Activated T-helper 1 cell treated with anti-CD3 and anti-CD28 coated beads, Interleukin-12 subunit alpha, Interleukin-12 subunit beta, Interleukin-2, Interleukin-4 antibody, amounts not matched to agents 30 ng/mL and 10 ng/mL and 1 ng/mL, durations not matched to agents 14 hours and 24 hours and 36 hours (primary cell): ENCODE results near the gene SBF1. TPM values are rescaled to one million over a fixed set of nuclear protein-coding genes. Genes with fewer than 3 reads are reported as not detected.
"Not testable (repeated sequence)": the region's sequence is repeated elsewhere in the genome, so short reads cannot be mapped to it uniquely, and the experiment has no call there.

Experiments
- DNase-seq: peaks from one replicate; pipeline ENCODE4 v3.0.0; 2021; ENCODE audit warnings: low spot score
- H3K27ac Mint-ChIP-seq: one replicate; pipeline ENCODE4 v1.8.0; 2021; ENCODE audit warnings: mild to moderate bottlenecking, mixed read lengths
- H3K27me3 Mint-ChIP-seq: one replicate; pipeline ENCODE4 v1.8.0; 2022; ENCODE audit warnings: mild to moderate bottlenecking, moderate library complexity, mixed read lengths; ENCODE audit not compliant: insufficient read depth
- H3K36me3 Mint-ChIP-seq: one replicate; pipeline ENCODE4 v1.8.0; 2021; ENCODE audit warnings: low read depth, mixed read lengths
- H3K4me1 Mint-ChIP-seq: one replicate; pipeline ENCODE4 v1.8.0; 2021; ENCODE audit warnings: low read depth, mixed read lengths
- H3K4me3 Mint-ChIP-seq: one replicate; pipeline ENCODE4 v1.8.0; 2021; ENCODE audit warnings: mild to moderate bottlenecking, moderate library complexity, mixed read lengths
- H3K9me3 Mint-ChIP-seq: one replicate; pipeline ENCODE4 v1.8.0; 2021; ENCODE audit warnings: mixed read lengths
- intact Hi-C: fragments of 100-400 bp; cut with micrococcal nuclease; formaldehyde crosslinking; loops from one replicate; pipeline ENCODE4 v1.15.1; 2024
- total RNA-seq: library from RNA; stranded (reverse); gene quantifications from 2 replicates; pipeline ENCODE4 v1.2.3, GENCODE V29; 2022

Gene SBF1
- total RNA-seq, 1 donor from 2014 or later: 116 TPM

DNA sequence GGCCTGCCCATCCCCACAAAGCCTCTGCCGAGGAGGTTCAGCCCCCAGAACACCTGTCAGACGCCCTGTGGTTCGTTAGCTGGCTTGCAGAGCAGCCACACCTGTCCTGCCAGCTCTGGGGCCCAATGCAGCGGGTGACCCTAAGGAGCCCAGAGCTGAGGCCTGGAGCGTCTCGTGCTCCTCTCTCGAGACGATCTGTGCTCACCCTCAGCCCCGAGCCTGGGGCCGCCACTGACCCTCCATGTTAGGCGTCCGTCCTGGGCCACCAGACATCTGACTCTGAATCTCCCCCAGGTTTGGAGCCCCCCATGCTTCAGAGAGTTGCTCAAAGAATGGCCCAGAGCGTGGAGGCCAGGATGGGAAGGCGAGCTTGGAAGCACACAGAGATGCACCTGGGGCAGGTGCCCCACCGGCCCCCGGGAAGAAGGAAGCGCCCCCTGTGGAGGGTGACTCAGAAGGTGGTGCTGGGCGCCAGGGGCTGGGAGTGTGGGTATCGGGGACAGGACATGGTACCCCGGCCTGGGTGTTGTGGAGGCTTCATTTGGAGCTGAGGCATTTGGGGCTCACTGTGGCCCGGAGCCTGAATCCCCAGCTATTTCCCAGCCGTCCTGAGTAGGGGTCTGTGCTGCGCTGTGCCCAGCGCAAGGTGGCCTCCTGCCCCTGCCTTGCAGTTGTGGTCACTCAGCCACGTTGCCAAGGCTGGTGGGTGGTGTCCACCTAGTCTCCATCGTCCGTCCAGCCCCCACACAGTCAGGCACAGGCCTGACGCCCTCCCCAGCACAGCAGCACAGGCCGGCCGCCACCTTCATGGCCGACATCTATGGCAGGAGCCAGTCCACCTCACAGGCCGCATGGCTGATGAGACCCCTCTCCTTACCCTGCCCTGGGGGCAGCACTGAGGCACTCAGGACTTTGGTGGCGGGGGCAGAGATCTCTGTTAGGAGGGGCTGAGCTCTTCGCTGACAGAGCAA, 36.2 kb downstream of the SBF1 start:
- H3K27me3 Mint-ChIP-seq: no peaks in the 10 kb centered on the region
- H3K27ac Mint-ChIP-seq: no peak overlapping the region
- H3K4me3 Mint-ChIP-seq: no peak overlapping the region
- H3K9me3 Mint-ChIP-seq: no peaks in the 10 kb centered on the region
- peaks cover 6% of the 10 kb centered on the region for H3K36me3 Mint-ChIP-seq
- H3K4me1 Mint-ChIP-seq: no peaks in the 10 kb centered on the region
- intact Hi-C loops: no loop called here
- no peak for DNase-seq

DNA sequence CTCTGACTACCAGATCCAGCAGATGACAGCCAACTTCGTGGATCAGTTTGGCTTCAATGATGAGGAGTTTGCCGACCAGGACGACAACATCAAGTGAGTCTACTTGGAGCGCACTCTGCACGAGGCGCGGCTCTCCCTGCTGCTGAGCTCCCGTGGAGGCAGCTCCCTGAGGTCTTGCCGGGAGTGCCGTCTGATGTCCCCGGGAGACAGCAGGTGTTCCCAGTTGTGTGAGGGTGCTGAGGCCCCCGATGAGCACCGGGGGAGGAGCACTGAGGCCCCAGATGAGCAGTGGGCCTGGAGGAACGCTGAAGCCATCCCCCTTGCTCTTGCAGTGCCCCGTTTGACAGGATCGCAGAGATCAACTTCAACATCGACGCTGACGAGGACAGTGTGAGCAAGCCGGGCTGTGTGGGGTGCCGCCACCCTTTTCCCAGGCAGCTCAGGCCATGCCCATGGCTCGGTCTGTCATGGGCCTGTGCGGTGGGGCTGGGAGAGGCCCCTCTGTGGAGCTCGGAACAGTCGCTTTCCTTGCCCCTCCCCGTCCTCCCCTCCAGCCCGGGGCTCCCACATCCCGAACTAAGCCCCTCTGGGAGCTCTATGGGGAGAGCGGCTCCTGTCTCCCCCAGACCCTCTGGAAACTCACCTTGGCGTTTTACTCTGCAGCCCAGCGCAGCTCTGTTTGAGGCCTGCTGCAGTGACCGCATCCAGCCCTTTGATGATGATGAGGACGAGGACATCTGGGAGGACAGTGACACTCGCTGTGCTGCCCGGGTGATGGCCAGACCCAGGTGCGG, 37.1 kb downstream of the SBF1 start:
- no peak for DNase-seq
- no peak overlapping the region for H3K4me3 Mint-ChIP-seq
- no peaks in the 10 kb centered on the region for H3K27me3 Mint-ChIP-seq
- H3K4me1 Mint-ChIP-seq: no peaks in the 10 kb centered on the region
- no peaks in the 10 kb centered on the region for H3K9me3 Mint-ChIP-seq
- H3K27ac Mint-ChIP-seq: no peak overlapping the region
- intact Hi-C loops: no loop called here
- H3K36me3 Mint-ChIP-seq: peaks cover 4% of the 10 kb centered on the region

DNA sequence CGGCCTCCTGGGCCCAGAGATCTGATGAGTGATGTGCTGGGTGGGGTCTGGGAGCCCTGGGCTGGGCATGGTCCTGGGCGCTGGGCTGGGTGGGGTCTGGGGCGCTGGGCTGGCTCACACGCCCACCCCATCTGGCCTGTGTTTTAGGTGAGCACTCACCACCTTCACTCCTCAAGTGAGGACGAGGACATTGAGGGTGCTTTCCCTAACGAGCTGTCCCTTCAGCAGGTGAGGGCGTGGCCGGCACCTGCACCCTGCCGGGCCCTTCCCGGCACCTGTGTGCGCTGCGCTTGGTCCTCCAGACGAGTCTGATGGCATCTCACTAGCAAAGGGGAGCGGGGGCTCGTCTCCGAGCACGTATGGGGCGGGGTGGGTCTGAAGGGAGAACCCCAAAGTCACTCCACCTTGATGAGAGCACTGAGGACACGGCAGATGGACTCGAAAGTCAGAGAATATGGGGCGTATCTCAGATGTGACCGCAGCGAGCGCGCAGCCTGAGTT, 37.9 kb downstream of the SBF1 start:
- H3K27ac Mint-ChIP-seq: no peak overlapping the region
- no peak for DNase-seq
- no peaks in the 10 kb centered on the region for H3K9me3 Mint-ChIP-seq
- no peaks in the 10 kb centered on the region for H3K27me3 Mint-ChIP-seq
- no peaks in the 10 kb centered on the region for H3K4me1 Mint-ChIP-seq
- peaks cover 5% of the 10 kb centered on the region for H3K36me3 Mint-ChIP-seq
- intact Hi-C loops: no loop called here
- H3K4me3 Mint-ChIP-seq: no peak overlapping the region

- Mint-ChIP-seq H3K36me3 (peaks cover 10% of the 10 kb centered on the region), H3K27me3 (no peaks in the 10 kb centered on the region), H3K27ac (no peak overlapping the region), H3K4me1 (no peaks in the 10 kb centered on the region), H3K4me3 (no peak overlapping the region), H3K9me3 (no peaks in the 10 kb centered on the region)
- intact Hi-C loops: no loop called here
- DNase-seq: no peak
Observed at GRCh38 chr22:50436015-50436830, 38.6 kb downstream of the SBF1 start.

DNA sequence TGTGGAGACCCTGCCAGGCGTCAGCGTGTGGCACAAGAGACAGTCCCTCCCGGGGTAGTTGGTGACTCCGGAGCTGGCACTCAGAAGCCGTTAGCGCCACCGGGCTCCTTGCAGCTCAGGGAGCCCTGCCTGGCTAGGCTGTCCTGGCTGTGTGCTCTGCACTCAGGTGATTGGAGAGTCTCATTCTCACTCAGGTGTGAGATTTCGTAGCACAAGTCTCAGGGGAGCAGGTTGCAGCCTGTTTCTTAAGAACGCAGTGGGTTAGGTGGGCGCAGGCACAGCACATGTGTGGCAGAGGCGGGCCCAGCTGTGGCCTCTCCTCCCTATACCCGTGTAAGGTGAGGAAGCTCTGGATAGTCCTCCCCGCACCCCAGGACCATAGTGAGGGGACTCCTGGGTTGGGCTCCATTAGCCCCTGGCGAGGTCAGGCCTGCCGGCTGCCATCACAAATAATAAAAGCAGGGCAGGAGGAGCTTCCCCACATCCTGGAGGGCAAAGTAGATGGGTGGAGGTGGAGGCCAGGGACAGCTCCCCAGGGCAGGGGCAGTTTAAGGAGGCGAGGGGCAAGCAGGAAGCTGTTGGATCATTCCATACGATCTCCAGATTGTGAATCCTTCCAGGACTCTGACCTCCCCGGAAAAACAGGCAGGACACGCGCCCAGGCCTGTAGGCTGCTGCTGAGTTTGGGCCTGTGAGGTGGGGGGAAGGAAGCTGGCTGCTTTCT, 39.4 kb downstream of the SBF1 start:
- Mint-ChIP-seq H3K9me3 (no peaks in the 10 kb centered on the region), H3K27ac (no peak overlapping the region), H3K27me3 (no peaks in the 10 kb centered on the region), H3K36me3 (peaks cover 14% of the 10 kb centered on the region), H3K4me3 (no peak overlapping the region), H3K4me1 (no peaks in the 10 kb centered on the region)
- intact Hi-C loops: no loop called here
- no peak for DNase-seq

DNA sequence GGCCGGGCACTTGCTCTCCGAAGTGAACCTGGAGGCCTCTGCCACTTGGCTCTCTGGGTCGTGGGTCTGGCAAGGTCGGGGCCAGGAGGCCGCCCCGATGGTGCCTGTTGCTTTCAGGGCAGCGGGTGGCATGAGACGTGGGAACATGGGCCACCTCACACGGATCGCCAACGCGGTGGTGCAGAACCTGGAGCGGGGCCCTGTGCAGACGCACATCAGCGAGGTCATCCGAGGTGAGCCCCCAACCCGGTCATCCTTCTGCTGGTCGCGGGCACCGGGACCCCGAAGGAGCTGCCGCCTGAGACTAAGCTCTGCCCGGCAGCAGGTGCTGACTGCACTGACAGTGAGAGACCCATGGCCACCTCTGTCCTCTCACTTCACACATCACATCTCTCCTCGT, 40.0 kb downstream of the SBF1 start:
- no peaks in the 10 kb centered on the region for H3K9me3 Mint-ChIP-seq
- intact Hi-C loops: no loop called here
- H3K36me3 Mint-ChIP-seq: peaks cover 16% of the 10 kb centered on the region
- no peaks in the 10 kb centered on the region for H3K27me3 Mint-ChIP-seq
- no peak overlapping the region for H3K27ac Mint-ChIP-seq
- H3K4me3 Mint-ChIP-seq: no peak overlapping the region
- no peaks in the 10 kb centered on the region for H3K4me1 Mint-ChIP-seq
- no peak for DNase-seq

DNA sequence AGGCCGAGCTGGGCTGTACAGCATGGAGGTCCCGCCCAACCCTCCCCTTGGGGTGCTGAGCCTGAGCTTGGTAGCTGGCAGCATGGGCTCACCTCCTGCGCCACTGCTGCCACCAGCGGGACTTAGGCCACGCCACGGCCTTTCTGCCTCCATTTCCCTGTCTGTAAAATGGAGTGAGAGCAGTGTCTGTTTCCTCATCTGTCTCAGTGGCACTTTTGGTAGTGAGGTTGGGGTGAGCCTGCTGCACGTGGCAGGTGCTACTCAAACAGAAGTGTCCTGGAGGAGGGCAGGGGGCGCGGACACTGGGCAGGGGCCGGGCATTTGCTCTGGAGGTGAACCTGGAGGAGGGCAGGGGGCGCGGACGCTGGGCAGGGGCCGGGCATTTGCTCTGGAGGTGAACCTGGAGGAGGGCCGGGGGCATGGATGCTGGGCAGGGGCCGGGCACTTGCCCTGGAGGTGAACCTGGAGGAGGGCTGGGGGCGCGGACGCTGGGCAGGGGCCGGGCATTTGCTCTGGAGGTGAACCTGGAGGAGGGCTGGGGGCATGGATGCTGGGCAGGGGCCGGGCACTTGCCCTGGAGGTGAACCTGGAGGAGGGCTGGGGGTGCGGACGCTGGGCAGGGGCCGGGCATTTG, 41.8 kb downstream of the SBF1 start:
- H3K36me3 Mint-ChIP-seq: peaks cover 29% of the 10 kb centered on the region
- H3K4me3 Mint-ChIP-seq, H3K27ac Mint-ChIP-seq, DNase-seq, H3K4me1 Mint-ChIP-seq, H3K9me3 Mint-ChIP-seq, intact Hi-C loops, H3K27me3 Mint-ChIP-seq: not testable (repeated sequence)

DNA sequence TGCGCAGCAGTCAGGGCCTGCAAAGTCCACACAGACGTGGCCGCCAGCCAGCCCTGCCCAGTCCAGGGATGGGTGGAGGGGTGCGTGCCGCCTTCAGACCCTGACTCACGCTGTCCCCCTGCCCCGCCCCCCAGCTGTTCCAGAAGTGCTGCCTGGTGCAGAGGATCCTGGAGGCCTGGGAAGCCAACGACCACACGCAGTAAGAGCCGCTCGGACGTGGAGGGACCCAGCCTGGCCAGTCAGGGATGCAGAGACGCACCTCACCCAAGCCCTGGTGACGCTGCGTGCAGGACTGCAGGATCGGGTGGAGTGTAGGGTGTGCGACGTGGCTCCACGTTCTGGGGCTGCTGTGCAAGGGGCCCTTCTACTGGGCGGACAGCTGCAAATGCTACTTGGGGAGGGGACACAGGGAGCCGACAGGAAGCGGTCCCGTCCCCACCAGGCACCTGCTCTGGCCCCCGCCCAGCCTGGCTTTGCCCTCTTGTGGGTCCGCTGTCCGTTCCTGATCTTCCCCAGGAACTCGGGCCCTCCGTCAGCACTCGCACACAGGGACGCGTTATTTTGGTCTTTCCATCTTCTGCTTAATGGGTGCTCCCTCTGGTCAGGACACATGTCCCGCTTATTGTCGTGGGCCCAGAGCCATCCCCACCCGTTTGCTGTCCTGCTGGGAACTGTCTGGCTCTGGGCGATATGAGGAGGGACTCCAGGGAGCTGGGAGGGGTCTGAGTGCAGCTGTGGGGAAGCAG, 42.5 kb downstream of the SBF1 start:
- no peak for DNase-seq
- intact Hi-C loops: no loop called here
- no peaks in the 10 kb centered on the region for H3K9me3 Mint-ChIP-seq
- H3K27ac Mint-ChIP-seq: no peak overlapping the region
- H3K4me3 Mint-ChIP-seq: no peak overlapping the region
- H3K4me1 Mint-ChIP-seq: no peaks in the 10 kb centered on the region
- H3K27me3 Mint-ChIP-seq: no peaks in the 10 kb centered on the region
- H3K36me3 Mint-ChIP-seq: peaks cover 29% of the 10 kb centered on the region

DNA sequence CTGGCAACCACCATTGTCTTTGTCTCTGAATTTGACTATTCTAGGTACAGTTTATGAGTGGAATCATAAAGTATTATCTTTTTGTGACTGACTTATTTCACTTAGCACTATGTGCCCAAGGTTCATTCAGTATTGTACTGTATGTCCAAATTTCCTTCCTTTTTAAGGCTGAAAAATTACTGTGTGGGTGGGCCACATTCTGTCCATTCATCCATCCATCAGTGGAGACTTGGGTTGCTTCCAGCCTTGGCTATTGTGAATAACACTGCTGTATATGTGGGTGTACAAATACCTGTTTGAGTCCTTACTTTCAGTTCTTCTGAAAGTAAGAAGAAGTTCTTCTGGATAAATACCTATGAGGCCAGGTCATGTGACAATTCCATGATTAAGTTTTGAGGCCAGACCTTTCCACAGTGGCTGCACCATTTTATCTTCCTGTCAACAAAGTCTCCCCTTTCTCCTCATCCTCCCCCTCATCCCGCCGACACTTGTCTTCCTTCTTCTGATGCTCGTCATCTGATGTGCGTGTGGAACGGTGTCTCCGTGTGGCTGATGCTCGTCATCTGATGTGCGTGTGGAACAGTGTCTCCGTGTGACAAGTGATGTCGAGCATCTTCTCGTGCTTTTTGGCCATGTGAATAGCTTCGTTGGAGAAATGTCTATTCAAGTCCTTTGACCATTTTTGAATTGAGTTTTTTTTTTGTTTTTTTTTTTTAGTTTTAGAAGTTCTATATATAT, 49.5 kb downstream of the SBF1 start:
- Mint-ChIP-seq H3K9me3 (no peaks in the 10 kb centered on the region), H3K4me1 (peaks cover 4% of the 10 kb centered on the region), H3K36me3 (peaks cover 35% of the 10 kb centered on the region), H3K27me3 (no peaks in the 10 kb centered on the region), H3K27ac (no peak overlapping the region), H3K4me3 (no peak overlapping the region)
- intact Hi-C loops: no loop called here
- no peak for DNase-seq

- Mint-ChIP-seq H3K9me3 (no peaks in the 10 kb centered on the region), H3K4me3 (no peak overlapping the region), H3K4me1 (peaks cover 4% of the 10 kb centered on the region), H3K36me3 (peaks cover 36% of the 10 kb centered on the region), H3K27ac (no peak overlapping the region), H3K27me3 (no peaks in the 10 kb centered on the region)
- intact Hi-C loops: no loop called here
- DNase-seq: no peak
Observed at GRCh38 chr22:50423956-50424355, 50.9 kb downstream of the SBF1 start.
